ENCODE results near the gene NCL. TPM values are rescaled to one million over a fixed set of nuclear protein-coding genes. Genes with fewer than 3 reads are reported as not detected.
"Not testable (repeated sequence)": the region's sequence is repeated elsewhere in the genome, so short reads cannot be mapped to it uniquely, and the experiment has no call there.

The NCL gene
- total RNA-seq, 2 donors from 2014 or later = 774 to 785 TPM

DNA sequence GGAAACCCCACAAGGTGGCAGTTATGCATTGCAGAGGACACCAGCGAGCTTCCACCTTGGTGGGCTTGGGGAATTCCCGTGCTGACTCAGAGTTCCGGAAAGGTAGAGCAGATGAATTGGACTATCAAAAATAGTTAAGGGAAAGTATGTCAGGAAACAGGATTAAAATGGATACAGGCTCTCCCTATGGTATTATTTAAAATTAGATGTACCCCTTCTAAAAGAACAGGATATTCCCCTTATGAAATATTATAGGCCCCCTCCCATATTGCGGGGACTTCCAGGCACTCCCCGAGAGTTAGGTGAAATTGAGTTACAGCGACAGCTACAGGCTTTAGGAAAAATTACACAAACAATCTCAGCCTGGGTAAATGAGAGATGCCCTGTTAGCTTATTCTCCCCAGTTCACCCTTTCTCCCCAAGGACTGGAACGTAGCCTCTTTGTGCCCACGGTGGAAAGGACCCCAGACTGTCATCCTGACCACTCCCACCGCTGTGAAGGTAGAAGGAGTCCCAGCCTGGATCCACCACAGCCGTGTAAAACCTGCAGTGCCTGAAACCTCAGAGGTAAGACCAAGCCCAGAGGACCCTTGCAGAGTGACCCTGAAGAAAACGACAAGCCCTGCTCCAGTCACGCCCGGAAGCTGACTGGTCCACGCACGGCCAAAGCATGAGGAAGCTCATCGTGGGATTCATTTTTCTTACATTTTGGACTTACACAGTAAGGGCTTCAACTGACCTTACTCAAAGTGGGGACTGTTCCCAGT is 58.5 kb downstream of the NCL start:
- H3K27me3 Mint-ChIP-seq (ENCODE audit: insufficient read depth); H3K27ac ChIP-seq (ENCODE audit: low read depth, low read length); H3K4me3 ChIP-seq (ENCODE audit: low read length); H3K9ac ChIP-seq (ENCODE audit: extremely low read depth, low read length, poor library complexity, severe bottlenecking); H3K4me3 Mint-ChIP-seq; H3K36me3 ChIP-seq (ENCODE audit: control insufficient read depth, insufficient read depth, low read length); H3K36me3 Mint-ChIP-seq (ENCODE audit: low read depth); DNase-seq; H3K4me1 ChIP-seq (ENCODE audit: control insufficient read depth, insufficient read depth, low read length); H3K27me3 ChIP-seq (ENCODE audit: control insufficient read depth, insufficient read depth, low read length, poor library complexity, severe bottlenecking): not testable (repeated sequence)
- Mint-ChIP-seq H3K4me1 (peaks cover 40% of the 10 kb centered on the region), H3K27ac (peak overlapping the region; percentile 81), H3K9me3 (peaks cover 23% of the 10 kb centered on the region)
- TF ChIP-seq, protein P1, sequence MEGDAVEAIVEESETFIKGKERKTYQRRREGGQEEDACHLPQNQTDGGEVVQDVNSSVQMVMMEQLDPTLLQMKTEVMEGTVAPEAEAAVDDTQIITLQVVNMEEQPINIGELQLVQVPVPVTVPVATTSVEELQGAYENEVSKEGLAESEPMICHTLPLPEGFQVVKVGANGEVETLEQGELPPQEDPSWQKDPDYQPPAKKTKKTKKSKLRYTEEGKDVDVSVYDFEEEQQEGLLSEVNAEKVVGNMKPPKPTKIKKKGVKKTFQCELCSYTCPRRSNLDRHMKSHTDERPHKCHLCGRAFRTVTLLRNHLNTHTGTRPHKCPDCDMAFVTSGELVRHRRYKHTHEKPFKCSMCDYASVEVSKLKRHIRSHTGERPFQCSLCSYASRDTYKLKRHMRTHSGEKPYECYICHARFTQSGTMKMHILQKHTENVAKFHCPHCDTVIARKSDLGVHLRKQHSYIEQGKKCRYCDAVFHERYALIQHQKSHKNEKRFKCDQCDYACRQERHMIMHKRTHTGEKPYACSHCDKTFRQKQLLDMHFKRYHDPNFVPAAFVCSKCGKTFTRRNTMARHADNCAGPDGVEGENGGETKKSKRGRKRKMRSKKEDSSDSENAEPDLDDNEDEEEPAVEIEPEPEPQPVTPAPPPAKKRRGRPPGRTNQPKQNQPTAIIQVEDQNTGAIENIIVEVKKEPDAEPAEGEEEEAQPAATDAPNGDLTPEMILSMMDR (conservative IDR thresholded peaks at IDR 0.05) = peak; percentile 78
- 51 to 77% methylated on average over 9 to 14 of the region's 16 CpGs for WGBS, 2 experiments (ENCODE audit: insufficient coverage in 1 of 2, insufficient read length in 1 of 2)
- peaks cover 12% of the 10 kb centered on the region for H3K9me3 ChIP-seq (ENCODE audit: control insufficient read depth, low read length)

DNA sequence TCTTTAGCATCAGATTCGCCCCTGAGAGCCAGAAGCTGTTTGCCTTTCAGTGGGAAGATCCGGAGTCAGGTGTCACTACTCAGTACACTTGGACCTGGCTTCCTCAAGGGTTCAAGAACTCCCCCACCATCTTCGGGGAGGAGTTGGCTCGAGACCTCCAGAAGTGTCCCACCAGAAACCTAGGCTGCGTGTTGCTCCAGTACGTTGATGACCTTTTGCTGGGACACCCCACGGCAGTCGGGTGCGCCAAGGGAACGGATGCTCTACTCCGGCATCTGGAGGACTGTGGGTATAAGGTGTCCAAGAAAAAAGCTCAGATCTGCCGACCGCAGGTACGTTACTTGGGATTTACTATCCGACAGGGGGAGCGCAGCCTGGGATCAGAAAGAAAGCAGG is 60.1 kb downstream of the NCL start:
- TF ChIP-seq, protein P1 (conservative IDR thresholded peaks at IDR 0.05) = peak; percentile 47
- not testable (repeated sequence) for H3K4me3 ChIP-seq (ENCODE audit: low read length); H3K36me3 Mint-ChIP-seq (ENCODE audit: low read depth); H3K27ac Mint-ChIP-seq; H3K9ac ChIP-seq (ENCODE audit: extremely low read depth, low read length, poor library complexity, severe bottlenecking); H3K27ac ChIP-seq (ENCODE audit: low read depth, low read length); H3K27me3 ChIP-seq (ENCODE audit: control insufficient read depth, insufficient read depth, low read length, poor library complexity, severe bottlenecking); H3K9me3 Mint-ChIP-seq; H3K4me1 ChIP-seq (ENCODE audit: control insufficient read depth, insufficient read depth, low read length); H3K9me3 ChIP-seq (ENCODE audit: control insufficient read depth, low read length); H3K36me3 ChIP-seq (ENCODE audit: control insufficient read depth, insufficient read depth, low read length); H3K4me3 Mint-ChIP-seq; DNase-seq; H3K27me3 Mint-ChIP-seq (ENCODE audit: insufficient read depth)
- peaks cover 48% of the 10 kb centered on the region for H3K4me1 Mint-ChIP-seq
- WGBS, 2 experiments (ENCODE audit: insufficient coverage in 1 of 2, insufficient read length in 1 of 2) = 93 to 94% methylated on average over 16 of the region's 16 CpGs

Other genes starting within 250 kb of the NCL start
- gene B3GNT7, start 68.8 kb downstream of the NCL start, total RNA-seq = 10 to 100 TPM; 13.0 to 32.3 TPM
- gene NMUR1, start 66.0 kb upstream of the NCL start, total RNA-seq = under 1 TPM; 0.07 to 0.29 TPM
- not detected for gene TEX44, start 128.4 kb upstream of the NCL start, total RNA-seq
- 1,000 to 10,000 TPM; 1,233 to 1,450 TPM for gene PTMA, start 244.0 kb upstream of the NCL start, total RNA-seq

Measured in endodermal cell (in vitro differentiated cells).